GM06990 (cell line): ENCODE measurements around the gene C2orf76.
"Not testable (repeated sequence)": the region's sequence is repeated elsewhere in the genome, so short reads cannot be mapped to it uniquely, and the experiment has no call there.

Source experiments
- DNase-seq: peaks from one replicate; pipeline ENCODE4 v3.0.0-alpha.2; 2011; ENCODE audit not compliant: insufficient read length; ENCODE audit errors: extremely low read depth
- H3K27me3 ChIP-seq: replicated peaks from 2 replicates; pipeline ENCODE4 v1.6.0; 2011; ENCODE audit warnings: low read length; ENCODE audit not compliant: control insufficient read depth, insufficient read depth
- H3K36me3 ChIP-seq: 2 replicates; pipeline ENCODE4 v1.5.1; 2011; ENCODE audit warnings: low read length; ENCODE audit not compliant: control insufficient read depth, insufficient read depth
- H3K4me3 ChIP-seq: replicated peaks from 2 replicates; pipeline ENCODE4 v1.5.1; 2011; ENCODE audit warnings: low read depth, mild to moderate bottlenecking, control low read depth, low read length
- CTCF ChIP-seq: IDR thresholded peaks from 2 replicates; pipeline ENCODE4 v1.5.1; 2011; ENCODE audit warnings: low read length, control low read depth, mild to moderate bottlenecking, inconsistent platforms; ENCODE audit not compliant: insufficient read depth, poor library complexity, severe bottlenecking

The C2orf76 gene

DNA sequence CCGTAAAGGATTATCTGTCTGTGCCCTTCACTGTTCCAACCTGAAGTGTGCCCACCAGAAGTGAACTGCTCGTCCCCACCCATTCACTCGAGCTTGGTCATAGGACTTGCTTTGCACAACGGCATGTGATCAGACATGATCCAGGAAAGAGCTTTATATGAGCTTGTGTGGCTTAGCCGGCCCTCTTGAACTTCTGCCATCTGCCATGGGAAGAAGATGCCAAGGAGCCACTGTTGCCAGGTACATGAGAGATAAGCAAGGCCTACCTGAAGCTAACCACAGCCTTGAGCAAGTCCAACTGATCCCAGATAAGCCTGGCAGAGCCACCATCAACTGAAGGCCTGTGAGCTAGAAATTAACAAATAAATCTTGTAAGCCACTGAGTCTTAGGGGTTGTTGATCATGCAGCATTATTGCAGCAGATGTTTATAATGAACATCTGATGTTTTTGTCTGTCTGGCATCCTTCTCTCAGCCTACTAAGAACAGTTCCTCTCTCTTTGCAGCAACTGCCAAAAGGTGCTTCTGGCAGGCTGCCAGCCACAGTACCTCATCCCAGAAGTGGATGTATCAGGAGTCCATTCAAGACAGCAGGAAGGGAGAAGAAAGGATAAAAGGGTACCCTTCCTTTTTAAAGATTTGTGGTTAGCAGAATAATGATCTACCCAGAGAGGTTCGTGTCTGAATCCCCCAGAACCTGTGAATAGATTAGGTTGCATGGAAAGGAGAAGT is 16.9 kb upstream of the C2orf76 start:
- TF ChIP-seq CTCF: no peak
- DNase-seq: no peak
- Histone ChIP-seq H3K4me3 (no peak overlapping the region), H3K27me3 (no peaks in the 10 kb centered on the region), H3K36me3 (no peaks in the 10 kb centered on the region)

- no peak for TF ChIP-seq CTCF
- H3K36me3 ChIP-seq: no peaks in the 10 kb centered on the region; the same call in 1 of the 2 replicates
- DNase-seq: no peak
These were observed 11.9 kb upstream of the C2orf76 start for GRCh38 chr2:119378566-119378965.

GRCh38 chr2:119377993-119378345 is 11.3 kb upstream of the C2orf76 start:
- Histone ChIP-seq H3K27me3 (no peaks in the 10 kb centered on the region), H3K4me3 (no peak overlapping the region), H3K36me3 (peaks cover 5% of the 10 kb centered on the region)
- TF ChIP-seq CTCF: no peak
- no peak for DNase-seq

More at GRCh38 chr2:119378566-119378965, 11.9 kb upstream of the C2orf76 start:
- Histone ChIP-seq H3K4me3 (no peak overlapping the region), H3K27me3 (no peaks in the 10 kb centered on the region)

DNA sequence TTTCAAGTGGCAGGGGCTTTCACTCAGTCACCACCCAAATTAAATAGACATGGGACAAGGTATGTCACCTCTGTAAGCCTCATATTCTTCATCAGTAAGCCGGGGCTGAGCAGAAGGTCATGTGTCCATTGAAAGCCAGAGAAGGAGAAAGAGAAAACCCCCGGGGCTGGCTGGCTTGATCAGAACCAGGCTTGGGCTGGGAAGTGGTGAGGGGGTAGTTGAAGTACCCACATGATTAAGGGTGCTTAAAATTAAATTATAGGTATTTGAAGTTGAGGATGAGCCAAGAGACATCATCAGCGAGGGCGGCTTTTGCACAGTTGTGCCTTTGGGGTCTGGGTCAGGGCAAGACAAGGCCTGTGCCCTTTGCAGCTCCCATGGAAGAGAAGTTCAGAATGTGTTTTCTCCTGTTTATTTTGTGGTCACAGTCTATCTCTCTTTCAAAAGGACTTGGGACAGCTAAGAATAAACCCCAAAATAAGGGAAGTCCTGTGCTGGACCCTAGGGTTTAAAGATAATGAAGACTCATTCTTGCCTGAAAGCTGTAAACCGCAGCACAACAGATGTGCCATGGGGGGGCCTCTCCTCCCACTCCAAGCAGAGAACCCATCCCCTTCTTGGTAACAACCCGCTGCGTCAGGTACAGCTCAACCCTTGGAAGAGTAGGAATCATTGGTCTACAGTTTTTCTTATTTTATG is 10.8 kb upstream of the C2orf76 start:
- Histone ChIP-seq H3K4me3 (no peak overlapping the region), H3K27me3 (no peaks in the 10 kb centered on the region), H3K36me3 (peaks cover 9% of the 10 kb centered on the region)
- DNase-seq: no peak
- TF ChIP-seq CTCF: no peak

GRCh38 chr2:119376810-119377209 is 10.2 kb upstream of the C2orf76 start:
- H3K27me3 ChIP-seq: no peaks in the 10 kb centered on the region
- no peak for DNase-seq
- H3K4me3 ChIP-seq: no peak overlapping the region
- H3K36me3 ChIP-seq: peaks cover 14% of the 10 kb centered on the region
- no peak for TF ChIP-seq CTCF

DNA sequence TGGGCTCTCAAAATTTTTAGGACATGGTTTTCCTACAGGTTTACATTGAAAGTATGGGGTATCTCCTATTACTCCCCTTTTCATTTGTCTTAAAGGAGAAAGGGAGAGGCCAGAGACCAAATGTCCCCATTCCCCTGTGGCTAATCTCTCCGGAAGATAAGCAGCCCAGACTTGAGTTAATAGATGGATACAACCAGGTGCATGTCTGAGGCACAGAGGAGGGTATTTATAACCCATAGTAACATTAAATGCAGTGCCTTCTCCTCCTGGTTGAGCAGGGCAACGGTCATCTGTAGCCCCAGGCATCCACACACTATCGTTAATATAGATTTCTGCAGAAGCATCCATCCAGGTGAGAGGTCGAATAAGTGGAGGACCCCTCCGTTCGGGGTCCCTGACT is 9.8 kb upstream of the C2orf76 start:
- H3K4me3 ChIP-seq, H3K27me3 ChIP-seq, DNase-seq: not testable (repeated sequence)
- peaks cover 18% of the 10 kb centered on the region for H3K36me3 ChIP-seq

DNA sequence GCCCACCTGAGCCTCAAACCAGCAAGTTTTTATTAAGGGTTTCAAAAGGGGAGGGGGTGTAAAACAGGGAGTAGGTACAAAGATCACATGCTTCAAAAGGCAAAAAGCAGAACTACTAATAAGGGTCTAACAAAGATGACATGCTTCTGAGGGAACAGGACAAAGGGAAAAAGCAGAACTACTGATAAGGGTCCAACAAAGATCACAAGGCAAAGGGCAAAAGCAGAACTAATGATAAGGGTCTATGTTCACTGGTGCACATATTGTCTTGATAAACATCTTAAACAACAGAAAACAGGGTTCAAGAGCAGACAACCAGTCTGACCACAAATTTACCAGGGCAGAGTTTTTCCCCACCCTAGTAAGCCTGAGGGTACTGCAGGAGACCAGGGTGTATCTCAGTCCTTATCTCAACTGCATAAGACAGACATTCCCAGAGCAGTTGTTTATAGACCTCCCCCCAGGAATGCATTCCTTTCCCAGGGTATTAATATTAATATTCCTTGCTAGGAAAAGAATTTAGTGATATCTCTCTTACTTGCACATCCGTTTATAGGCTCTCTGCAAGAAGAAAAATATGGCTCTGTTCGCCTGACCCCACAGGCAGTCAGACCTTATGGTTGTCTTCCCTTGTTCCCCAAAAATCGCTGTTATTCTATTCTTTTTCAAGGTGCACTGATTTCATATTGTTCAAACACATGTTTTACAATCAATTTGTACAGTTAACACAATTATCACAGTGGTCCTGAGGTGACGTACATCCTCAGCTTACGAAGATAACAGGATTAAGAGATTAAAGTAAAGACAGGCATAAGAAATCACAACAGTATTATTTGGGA is 7.5 kb upstream of the C2orf76 start:
- peaks cover 30% of the 10 kb centered on the region for H3K36me3 ChIP-seq
- not testable (repeated sequence) for H3K4me3 ChIP-seq, H3K27me3 ChIP-seq, DNase-seq
